ENCODE measurements around the gene LYRM1.

DNA sequence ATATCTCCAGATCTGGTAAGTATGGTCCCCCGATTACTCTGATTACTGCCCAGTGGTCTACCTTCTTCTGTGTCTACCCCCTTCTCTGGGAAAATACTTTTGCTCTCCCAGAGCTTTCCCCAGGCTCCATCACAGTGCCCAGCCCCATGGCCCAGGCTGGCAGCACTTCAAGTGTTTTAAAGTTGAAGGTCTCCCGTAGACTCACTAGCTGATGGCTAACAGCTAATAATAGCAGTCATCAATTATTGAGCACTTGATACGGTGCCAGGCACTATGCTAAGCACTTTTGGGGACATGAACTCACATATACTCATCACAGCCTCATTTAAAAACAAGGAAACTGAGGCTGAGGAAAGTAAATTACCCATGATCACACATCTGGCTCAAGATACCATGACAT, 33.8 kb upstream of the LYRM1 start:
- TF ChIP-seq CTCF (conservative IDR thresholded peaks at IDR 0.05; ENCODE audit: low read length) (no peak), EZH2phosphoT487 (IDR thresholded peaks at IDR 0.05; ENCODE audit: borderline replicate concordance) (no peak)
